ENCODE measurements around the gene CLDN14. TPM values are rescaled to one million over a fixed set of nuclear protein-coding genes. Genes with fewer than 3 reads are reported as not detected.

CLDN14 gene
- polyA plus RNA-seq, 3 donors, result not detected

DNA sequence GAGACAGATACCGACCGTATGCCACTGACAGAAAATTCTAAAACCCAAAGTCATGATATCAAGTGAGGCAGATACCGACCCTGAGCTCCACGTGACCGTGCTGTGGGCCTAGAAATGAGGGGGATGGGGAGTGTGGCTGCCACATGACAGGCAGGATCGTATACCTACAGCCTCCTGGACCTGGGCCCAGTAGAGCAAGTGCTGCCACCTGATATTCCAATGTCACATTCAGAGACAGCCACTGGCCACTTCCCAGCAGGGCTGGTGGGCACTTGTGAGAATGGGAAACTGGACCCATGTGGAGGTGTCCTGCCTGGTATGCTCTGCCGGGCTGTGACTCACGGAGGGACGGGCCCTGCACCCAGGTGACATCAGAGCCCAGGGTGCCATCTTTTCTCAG lies 44.6 kb upstream of the CLDN14 start:
- H3K4me3 ChIP-seq (replicated peaks in 1 of 3; ENCODE audit: low read depth in 2 of 3, low read length in 3 of 3), result no peak overlapping the region
- no peaks in the 10 kb centered on the region for H3K36me3 ChIP-seq (replicated peaks in 1 of 2; ENCODE audit: control insufficient read depth in 1 of 2, insufficient read depth in 2 of 2, low read length in 2 of 2)
- H3K9ac ChIP-seq (ENCODE audit: insufficient read depth, low read length, poor library complexity, severe bottlenecking), result no peak overlapping the region
- no peaks in the 10 kb centered on the region for H3K36me3 Mint-ChIP-seq
- TF ChIP-seq, protein P1, sequence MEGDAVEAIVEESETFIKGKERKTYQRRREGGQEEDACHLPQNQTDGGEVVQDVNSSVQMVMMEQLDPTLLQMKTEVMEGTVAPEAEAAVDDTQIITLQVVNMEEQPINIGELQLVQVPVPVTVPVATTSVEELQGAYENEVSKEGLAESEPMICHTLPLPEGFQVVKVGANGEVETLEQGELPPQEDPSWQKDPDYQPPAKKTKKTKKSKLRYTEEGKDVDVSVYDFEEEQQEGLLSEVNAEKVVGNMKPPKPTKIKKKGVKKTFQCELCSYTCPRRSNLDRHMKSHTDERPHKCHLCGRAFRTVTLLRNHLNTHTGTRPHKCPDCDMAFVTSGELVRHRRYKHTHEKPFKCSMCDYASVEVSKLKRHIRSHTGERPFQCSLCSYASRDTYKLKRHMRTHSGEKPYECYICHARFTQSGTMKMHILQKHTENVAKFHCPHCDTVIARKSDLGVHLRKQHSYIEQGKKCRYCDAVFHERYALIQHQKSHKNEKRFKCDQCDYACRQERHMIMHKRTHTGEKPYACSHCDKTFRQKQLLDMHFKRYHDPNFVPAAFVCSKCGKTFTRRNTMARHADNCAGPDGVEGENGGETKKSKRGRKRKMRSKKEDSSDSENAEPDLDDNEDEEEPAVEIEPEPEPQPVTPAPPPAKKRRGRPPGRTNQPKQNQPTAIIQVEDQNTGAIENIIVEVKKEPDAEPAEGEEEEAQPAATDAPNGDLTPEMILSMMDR (IDR thresholded peaks at IDR 0.05), result no peak
- H3K79me2 ChIP-seq (ENCODE audit: insufficient read depth, low read length), result no peaks in the 10 kb centered on the region
- peaks cover 4 to 14% (median 9%) of the 10 kb centered on the region in 7 donors for H3K9me3 Mint-ChIP-seq
- H3K27me3 ChIP-seq (ENCODE audit: control insufficient read depth in 2 of 2, insufficient read depth in 2 of 2, low read length in 2 of 2), result no peaks in the 10 kb centered on the region
- no peak overlapping the region for H3K4me2 ChIP-seq (replicated peaks; ENCODE audit: extremely low read depth, low read length, poor library complexity, severe bottlenecking)
- peaks cover 0 to 13% of the 10 kb centered on the region in 2 donors for H3K9me3 ChIP-seq (replicated peaks in 1 of 2; ENCODE audit: control insufficient read depth in 1 of 2, insufficient read depth in 1 of 2, low read length in 2 of 2)
- no peaks in the 10 kb centered on the region for H4K20me1 ChIP-seq (ENCODE audit: insufficient read depth, low read length)
- 89% methylated on average over 5 of the region's 9 CpGs for WGBS (ENCODE audit: insufficient coverage)
- peaks cover 0 to 5% (median 2%) of the 10 kb centered on the region in 3 donors for H3K27me3 Mint-ChIP-seq (ENCODE audit: low read depth in 3 of 3)
- no peak overlapping the region for H2AFZ ChIP-seq (ENCODE audit: insufficient read depth, low read depth, low read length, poor library complexity, severe bottlenecking)
- no peak overlapping the region for H3K27ac ChIP-seq (ENCODE audit: low read depth in 1 of 2, low read length in 2 of 2)
- intact Hi-C loops (cut with micrococcal nuclease), result no loop called here
- H3K27ac Mint-ChIP-seq, result no peak overlapping the region
- H3K4me3 Mint-ChIP-seq, result no peak overlapping the region
- no peaks in the 10 kb centered on the region for H3K4me1 Mint-ChIP-seq
- no peak for DNase-seq
- H3K4me1 ChIP-seq (ENCODE audit: control insufficient read depth in 1 of 2, insufficient read depth in 2 of 2, low read length in 2 of 2), result no peaks in the 10 kb centered on the region

DNA sequence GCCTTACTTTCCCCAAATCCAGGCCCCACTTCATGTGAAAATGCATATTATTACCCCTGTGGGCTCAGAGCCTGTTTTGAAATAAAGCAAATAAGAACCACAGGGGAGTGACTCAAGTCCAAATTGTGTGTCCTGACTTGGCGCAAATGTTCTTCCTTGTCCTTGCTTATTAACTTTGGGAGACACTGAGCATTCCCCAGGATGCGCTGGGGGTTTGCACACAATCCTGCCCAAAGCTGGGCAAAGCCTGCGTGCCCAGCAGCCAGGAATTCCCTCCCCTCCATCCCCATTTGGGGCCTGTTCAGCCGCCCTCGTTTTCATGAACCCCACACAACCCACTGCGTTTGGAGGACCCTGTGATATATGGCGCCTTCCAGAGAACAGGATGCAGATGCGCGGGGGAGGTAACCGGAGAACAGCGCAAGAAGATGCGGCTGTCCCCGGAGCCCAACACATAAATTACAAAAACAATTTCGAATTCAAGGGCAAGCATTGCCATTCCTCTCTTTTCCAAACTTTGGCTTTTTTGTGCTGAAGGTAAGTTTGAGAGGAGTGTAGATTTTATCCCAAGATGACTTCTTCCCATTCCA lies 42.4 kb upstream of the CLDN14 start:
- intact Hi-C loops (cut with micrococcal nuclease), result no loop called here
- H3K27ac ChIP-seq (ENCODE audit: low read depth in 1 of 2, low read length in 2 of 2), result no peak overlapping the region
- H4K20me1 ChIP-seq (ENCODE audit: insufficient read depth, low read length), result no peaks in the 10 kb centered on the region
- H3K9ac ChIP-seq (ENCODE audit: insufficient read depth, low read length, poor library complexity, severe bottlenecking), result no peak overlapping the region
- WGBS (ENCODE audit: insufficient coverage), result 90% methylated on average over 4 of the region's 14 CpGs
- TF ChIP-seq, protein P1 (IDR thresholded peaks at IDR 0.05), result no peak
- no peak overlapping the region for H3K4me2 ChIP-seq (replicated peaks; ENCODE audit: extremely low read depth, low read length, poor library complexity, severe bottlenecking)
- H3K9me3 ChIP-seq (replicated peaks in 1 of 2; ENCODE audit: control insufficient read depth in 1 of 2, insufficient read depth in 1 of 2, low read length in 2 of 2), result peaks cover 0 to 13% of the 10 kb centered on the region in 2 donors
- H3K4me1 Mint-ChIP-seq, result no peaks in the 10 kb centered on the region
- H3K9me3 Mint-ChIP-seq, result peaks cover 5 to 23% (median 12%) of the 10 kb centered on the region in 7 donors
- no peak overlapping the region for H2AFZ ChIP-seq (ENCODE audit: insufficient read depth, low read depth, low read length, poor library complexity, severe bottlenecking)
- no peak for DNase-seq
- H3K36me3 ChIP-seq (replicated peaks in 1 of 2; ENCODE audit: control insufficient read depth in 1 of 2, insufficient read depth in 2 of 2, low read length in 2 of 2), result no peaks in the 10 kb centered on the region
- no peaks in the 10 kb centered on the region for H3K79me2 ChIP-seq (ENCODE audit: insufficient read depth, low read length)
- no peaks in the 10 kb centered on the region for H3K27me3 ChIP-seq (ENCODE audit: control insufficient read depth in 2 of 2, insufficient read depth in 2 of 2, low read length in 2 of 2)
- no peak overlapping the region for H3K4me3 Mint-ChIP-seq
- H3K27me3 Mint-ChIP-seq (ENCODE audit: low read depth in 3 of 3), result peaks cover 0 to 5% (median 4%) of the 10 kb centered on the region in 3 donors
- no peaks in the 10 kb centered on the region for H3K4me1 ChIP-seq (ENCODE audit: control insufficient read depth in 1 of 2, insufficient read depth in 2 of 2, low read length in 2 of 2)
- no peak overlapping the region for H3K4me3 ChIP-seq (replicated peaks in 1 of 3; ENCODE audit: low read depth in 2 of 3, low read length in 3 of 3)
- no peaks in the 10 kb centered on the region for H3K36me3 Mint-ChIP-seq
- H3K27ac Mint-ChIP-seq, result no peak overlapping the region
